HCT116 (cell line): Measurements from ENCODE around the gene NPHS1.
A peak's percentile ranks its signal among the peaks of the same experiment; 100 is the strongest.

Experiments
- CTCF ChIP-seq, 3 experiments: fragments of 200-600 bp in 1 of 3; sonication (generic) in 1 of 3; IDR thresholded peaks in 2 of 3; conservative IDR thresholded peaks in 1 of 3; 2 replicates each; pipeline ENCODE4 v1.5.1; 2012 to 2017; ENCODE audit warnings: low read depth in 2 of 3, low read length in 2 of 3, antibody characterized with exemption in 1 of 3, borderline replicate concordance in 1 of 3, control low read depth in 1 of 3, mild to moderate bottlenecking in 1 of 3, mixed read lengths in 1 of 3, mixed run types in 1 of 3, moderate library complexity in 1 of 3; ENCODE audit not compliant: insufficient read depth in 1 of 3
- POLR2A ChIP-seq: IDR thresholded peaks from 2 replicates; pipeline ENCODE4 v1.7.0; 2011; ENCODE audit warnings: borderline replicate concordance; ENCODE audit not compliant: insufficient read depth, insufficient read length; ENCODE audit errors: extremely low read depth
- POLR2AphosphoS5 ChIP-seq: IDR thresholded peaks from 2 replicates; pipeline ENCODE4 v1.6.1; 2011; ENCODE audit warnings: mild to moderate bottlenecking, low read depth, low read length, moderate library complexity

- TF ChIP-seq CTCF (IDR thresholded peaks at IDR 0.05 in 2 of 3, conservative IDR thresholded peaks at IDR 0.05 in 1 of 3; ENCODE audit: borderline replicate concordance in 1 of 3, insufficient read depth in 1 of 3, low read depth in 2 of 3, low read length in 2 of 3), result peak; percentile 16 to 53 (median 52); a peak in 5 of 6 replicates
- peak; percentile 50 for TF ChIP-seq POLR2A
- TF ChIP-seq POLR2AphosphoS5, result no peak
These were observed 883 bp downstream of the NPHS1 start for GRCh38 chr19:35851213-35852028.
